HG03442 (cell line): ENCODE data around the gene TMPRSS15.

Experiments
- ATAC-seq: cut with Tn5 transposase; IDR thresholded peaks from one replicate; pipeline ENCODE4 v1.9.1; 2021; ENCODE audit warnings: mild to moderate bottlenecking, moderate library complexity; ENCODE audit not compliant: unreplicated experiment

Gene TMPRSS15

DNA sequence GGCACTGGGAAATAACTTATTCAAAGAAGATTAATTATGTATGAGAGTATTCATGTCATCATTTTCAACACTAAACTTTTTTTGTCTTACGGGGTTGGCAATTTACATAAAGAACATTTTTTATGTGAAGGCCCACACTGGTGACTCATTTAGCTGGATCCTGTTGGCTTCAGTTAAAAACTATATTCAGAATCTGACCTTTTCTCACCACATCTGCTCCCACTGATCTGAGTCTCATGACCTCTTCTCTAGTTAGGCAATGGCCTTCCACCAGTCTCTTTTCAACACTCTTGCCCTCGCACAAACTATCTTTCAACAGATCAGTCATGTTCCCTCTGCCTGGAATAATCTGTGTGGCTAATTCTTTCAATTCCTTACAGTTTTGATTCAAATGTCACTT is 53.4 kb downstream of the TMPRSS15 start:
- no peak for ATAC-seq

DNA sequence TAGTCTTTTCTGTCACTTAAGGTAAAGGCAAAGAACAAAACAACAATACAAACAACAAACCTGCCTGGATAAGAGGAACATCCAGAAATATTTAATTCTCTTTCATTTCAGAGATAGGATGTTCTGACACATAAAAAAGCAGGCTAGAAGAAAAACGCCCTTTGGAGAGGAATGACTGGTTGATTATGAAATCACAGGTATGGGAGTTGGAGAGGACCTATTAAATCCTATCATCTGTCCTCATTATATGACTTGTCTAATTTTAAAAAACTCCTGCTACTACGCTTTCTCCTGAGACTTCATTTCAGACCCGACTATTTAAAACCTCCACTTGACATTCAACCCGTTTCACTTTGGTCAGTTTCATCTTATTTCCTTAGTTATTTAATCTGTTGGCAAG is 54.1 kb downstream of the TMPRSS15 start:
- ATAC-seq, result no peak

DNA sequence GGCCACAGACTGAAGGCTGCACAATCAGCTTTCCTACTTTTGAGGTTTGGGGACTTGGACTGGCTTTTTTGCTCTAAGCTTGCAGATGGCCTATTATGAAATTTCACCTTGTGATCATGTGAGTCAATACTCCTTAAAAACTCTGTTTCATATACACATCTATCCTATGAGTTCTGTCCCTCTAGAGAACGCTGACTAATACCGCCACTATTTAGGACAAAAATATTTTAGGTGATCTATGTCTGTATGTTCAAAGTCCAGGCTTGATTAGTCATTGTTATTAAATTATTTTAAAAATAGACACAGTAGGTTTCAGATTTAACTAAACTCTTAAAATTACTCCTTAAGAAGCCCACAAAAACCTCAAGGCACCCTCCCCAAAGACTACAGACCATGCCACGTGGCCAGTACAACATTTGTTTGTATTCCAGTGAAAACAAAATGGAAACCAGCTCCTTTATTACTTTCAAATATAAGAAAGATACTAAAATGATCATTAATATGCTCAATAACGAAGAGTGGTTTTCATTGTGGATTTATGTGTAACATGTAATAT is 63.1 kb downstream of the TMPRSS15 start:
- ATAC-seq, result no peak

DNA sequence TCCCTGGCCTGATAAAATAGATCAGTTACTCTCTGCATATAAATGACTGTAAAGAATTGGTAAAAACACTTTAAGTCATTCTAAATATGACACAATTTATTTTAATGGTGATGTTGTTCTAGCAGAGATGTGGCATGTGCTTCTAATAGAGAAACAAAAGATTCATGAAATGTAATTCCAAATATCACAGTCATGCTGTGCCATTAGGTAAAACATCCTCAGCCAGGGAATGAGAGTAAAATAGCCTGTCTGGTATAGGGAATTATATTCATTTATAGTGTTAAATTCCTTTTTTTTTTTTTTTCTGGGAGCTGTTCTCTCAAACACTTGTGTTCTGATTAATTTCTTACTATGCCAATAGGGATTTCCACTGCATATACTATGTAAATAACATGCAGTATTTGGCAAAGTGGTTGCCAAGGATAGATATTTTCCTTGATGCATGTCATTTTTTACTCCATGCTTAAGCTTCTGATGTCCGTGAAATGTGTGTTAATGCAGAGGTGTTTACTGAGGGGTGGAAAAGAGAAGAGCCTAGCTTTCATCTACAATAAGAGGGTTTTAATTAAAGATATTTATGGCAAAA is 67.8 kb downstream of the TMPRSS15 start:
- ATAC-seq, result no peak

DNA sequence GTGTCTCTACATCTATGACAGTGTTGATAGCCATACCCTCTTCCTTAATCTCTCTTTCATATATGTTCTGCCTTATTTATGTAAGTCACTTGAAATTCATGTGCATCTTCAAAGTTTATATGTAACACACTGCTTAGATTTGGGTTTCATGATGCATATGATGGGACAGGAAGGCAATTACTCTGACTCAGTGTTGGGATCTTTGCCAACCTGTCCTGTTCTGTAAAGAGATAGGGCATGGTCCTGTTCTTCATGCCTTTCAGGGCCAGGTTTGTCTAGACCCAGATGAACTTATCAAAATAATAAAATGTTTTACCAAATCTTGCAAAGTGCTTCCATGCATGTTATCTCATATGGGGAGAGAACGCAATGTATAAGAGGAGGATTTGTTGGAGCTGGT is 69.5 kb downstream of the TMPRSS15 start:
- no peak for ATAC-seq

DNA sequence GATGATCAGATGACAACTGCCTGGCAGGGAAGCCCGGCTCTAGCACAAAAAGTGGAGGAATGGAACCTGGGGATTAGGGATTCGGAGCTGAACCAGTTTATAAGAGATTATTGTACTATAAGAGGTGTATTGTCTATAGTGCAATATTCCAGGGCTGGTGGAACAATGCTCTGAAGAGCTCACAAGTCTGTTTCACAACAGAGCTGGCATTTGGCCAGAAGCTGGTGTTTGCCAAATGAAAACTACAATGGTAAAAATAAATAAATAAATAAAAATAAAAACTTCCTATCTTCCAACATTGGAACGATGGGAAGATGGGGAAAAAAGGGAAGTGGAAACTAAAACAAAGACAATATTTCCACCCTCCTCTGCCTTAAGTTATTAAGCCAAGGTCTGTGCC is 85.4 kb downstream of the TMPRSS15 start:
- ATAC-seq, result no peak

DNA sequence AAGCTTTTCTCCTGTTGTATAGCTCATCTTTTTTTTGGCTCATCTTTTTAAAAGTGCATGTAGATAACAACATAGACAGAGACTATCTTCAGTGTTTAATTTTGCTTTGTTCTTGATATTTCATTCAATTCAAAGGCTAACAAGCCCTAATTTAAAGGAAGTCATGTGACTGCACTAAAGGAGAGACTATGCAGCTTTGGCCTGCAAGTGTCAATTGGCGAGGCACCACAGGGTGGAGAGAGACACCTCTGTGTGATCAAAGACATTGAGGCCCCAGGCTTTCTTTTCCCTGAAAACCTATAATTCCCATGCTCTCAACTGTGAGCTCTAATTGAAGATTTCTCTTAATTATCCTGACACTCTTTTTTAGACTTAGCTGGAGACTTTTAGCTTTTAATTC is 105.4 kb downstream of the TMPRSS15 start:
- ATAC-seq, result no peak

DNA sequence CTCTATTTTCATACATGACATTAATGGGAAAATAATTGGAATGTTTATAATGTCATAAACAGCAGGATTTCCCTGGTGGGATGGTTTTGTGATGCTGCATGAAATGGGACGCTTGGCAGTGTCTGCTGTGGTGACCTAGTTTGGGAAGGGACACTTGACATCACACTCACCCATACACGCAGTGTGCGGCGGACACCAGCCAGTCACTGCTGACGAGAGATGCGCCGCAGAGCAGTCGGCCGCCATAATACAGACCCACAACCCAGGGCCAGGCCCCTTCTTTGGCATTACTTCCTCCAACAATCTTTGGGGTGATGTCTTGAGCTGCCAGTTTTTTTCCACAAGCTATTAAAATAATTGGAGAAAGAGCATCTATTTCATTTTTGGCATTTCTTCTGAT is 109.5 kb downstream of the TMPRSS15 start:
- no peak for ATAC-seq

DNA sequence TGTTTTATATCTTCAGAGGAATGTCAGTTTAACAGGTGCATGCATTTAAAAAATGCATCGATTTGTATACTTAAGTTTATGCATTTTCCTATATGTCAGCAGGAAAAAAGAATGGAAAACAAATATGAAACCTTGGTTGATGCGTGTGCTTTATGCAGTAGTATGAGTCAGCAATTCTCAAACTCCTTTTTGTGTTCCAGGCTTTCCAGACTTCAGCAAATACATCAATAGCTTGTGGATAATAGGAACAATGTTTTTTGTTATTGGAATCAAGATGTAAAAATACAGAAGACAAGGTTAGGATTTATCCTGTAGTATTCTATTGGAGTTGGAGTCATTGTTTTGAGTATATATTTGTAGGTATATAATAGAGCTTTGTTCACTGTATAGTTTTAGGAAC is 113.7 kb downstream of the TMPRSS15 start:
- ATAC-seq, result no peak

DNA sequence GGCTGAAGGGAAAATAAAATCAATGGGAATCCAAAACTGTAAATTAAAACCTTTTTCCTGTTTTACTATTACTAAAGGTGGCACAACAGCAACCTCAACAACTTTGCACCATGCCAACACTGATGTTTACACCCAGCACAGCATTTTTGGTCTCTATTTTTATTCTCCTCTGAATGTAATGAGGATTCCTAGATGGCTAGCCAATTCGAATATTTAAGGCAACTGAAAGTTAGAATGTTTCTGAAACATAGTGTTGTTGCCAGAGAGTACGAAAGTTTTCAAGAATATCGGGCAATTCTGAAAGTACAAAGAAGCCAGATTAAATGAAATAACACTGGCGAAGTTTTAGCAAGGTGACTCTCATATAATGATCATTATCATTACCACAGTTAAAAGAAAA is 118.2 kb downstream of the TMPRSS15 start:
- no peak for ATAC-seq

DNA sequence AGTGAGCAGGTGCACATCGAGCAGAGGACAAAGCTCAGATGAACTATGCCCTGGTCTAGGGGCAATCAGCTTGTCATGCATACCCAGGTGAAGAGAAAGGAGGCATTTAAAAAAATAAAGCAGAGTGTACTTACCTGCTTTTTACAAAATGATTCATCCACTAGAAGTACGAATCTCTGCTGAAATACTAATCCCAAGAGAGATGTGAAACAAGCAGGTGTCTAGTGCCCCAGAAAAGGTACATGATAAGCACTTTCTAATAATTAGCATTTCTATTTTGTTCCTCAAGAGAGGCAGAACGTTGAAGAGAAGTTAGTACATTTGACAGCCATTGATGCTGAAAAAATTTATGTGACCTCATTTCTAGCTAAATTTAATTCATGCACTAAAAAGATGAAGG is 127.8 kb downstream of the TMPRSS15 start:
- no peak for ATAC-seq

DNA sequence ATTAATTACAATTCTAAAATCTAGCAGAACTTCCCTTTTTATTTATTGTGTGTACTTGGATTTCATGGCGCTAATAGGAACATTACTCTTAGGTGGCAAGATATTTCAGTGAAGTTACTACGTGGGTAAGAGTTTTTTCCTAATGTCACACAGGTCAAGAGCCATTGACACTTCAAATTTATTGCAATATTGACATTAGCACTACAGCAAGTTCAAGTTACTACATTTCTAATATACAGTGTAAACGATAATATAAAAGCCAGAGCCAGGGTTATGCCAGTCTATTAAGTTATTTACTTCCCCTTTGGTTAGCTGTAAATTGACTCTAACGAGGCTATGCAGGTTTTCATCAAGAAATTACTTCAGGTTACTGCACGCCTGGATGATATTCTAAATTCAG is 129.2 kb downstream of the TMPRSS15 start:
- ATAC-seq, result no peak

DNA sequence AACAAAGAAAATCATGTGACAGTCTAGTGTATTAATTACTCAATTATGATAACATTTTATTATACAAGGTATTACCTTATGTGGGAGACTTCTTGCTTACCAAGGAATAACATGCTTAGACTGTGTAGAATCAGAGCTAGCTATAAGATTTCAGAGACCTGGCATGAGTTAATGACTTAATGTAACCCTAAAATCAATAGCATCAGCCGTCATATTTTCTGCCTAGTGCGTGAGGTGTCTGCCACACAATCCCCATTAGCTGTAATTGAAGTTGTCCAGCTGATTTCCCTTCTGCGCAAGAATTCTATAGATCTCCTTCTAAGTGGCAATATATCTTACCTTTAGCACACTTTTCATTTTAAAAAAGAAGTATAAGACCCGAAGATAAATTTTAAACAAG is 130.2 kb downstream of the TMPRSS15 start:
- no peak for ATAC-seq

DNA sequence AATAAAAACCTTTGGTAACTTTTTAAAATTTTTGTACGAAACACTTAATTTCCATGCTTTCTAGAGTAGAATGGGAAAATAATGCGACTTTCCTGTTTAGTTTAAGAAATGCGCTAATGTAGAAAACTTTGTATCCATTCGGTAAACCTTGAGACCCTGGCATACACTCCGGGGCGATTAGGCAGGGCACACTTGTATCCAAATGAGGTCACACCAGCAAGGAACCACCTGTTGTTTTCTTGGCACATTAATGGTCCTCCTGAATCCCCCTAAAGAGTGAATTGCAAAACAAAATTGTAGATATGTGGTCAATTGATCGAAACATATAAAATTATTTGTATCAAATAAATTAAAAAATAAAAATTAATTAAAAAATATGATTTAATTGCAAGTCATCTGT is 133.7 kb downstream of the TMPRSS15 start:
- no peak for ATAC-seq

DNA sequence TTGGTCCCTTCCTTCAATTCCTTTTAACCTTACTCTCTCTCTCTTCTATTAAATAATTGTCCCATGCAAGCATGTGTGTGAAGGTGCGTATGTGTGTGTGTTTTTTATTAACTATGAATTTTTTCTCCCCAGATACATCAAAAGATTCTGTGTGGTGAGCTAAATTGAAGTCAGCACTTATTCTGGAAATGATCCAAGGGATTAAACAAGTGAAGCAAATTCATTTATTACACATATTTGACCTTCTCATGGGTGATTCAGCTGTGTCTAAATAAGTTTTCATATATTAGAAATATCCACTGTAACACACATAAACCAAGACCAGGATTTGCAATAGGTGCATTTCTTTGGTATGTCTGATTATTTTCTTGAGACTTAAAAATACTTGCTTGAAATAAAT is 134.7 kb downstream of the TMPRSS15 start:
- ATAC-seq, result no peak

DNA sequence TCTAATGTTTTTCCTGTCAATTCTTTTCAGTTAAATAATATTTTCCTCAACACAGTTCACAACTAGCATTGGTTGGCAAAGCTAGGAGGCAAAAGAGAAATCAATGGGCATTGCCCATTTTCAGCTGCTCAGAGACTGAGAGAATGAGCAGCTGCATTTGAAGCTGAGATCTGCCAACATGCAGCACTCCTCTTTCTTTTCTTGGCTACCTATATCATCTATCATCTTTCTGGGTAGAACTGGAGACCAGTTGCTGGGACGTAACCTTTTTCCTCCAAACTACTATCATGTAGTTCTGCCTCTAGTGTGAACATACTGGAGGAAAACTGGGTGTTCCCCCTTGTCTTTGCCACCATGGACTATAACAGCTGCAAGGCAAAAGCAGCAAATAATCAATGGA is 136.1 kb downstream of the TMPRSS15 start:
- ATAC-seq, result no peak

DNA sequence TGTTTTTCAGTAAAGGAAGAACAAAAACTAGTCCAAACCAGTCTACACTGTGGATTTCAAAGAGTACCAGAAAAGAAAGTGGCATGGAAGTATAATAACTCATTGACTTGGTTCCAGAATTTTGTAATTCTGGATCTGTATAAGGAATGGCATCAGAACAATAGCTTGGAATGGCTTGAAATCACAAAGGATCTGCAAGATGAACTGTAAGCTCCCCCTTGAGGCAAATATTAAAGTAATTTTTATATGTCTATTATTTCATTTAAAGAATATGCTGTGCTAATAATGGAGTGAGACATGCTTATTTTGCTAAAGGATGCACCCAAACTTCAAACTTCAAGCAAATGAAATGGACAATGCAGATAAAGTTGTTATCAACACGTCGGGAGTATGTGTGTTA is 137.6 kb downstream of the TMPRSS15 start:
- ATAC-seq, result no peak

DNA sequence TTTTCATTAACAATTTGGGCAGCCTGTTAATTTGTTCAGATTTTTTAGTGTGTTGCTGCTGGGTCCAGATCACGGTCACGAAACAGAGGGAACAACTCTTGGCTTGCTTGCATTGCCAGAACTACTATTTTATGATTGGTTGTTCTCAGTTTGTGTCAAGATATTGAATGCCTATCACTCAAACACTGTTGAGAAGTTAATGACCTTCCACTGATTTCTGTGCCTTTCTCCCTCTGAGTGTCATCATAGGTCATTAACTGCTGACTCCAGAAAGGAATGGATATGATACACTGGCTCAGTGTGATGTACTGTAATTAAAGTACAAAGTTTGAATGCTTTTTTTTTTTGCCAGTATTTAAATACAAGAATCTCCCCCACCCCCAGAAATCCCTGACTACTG is 149.8 kb downstream of the TMPRSS15 start:
- ATAC-seq, result no peak

DNA sequence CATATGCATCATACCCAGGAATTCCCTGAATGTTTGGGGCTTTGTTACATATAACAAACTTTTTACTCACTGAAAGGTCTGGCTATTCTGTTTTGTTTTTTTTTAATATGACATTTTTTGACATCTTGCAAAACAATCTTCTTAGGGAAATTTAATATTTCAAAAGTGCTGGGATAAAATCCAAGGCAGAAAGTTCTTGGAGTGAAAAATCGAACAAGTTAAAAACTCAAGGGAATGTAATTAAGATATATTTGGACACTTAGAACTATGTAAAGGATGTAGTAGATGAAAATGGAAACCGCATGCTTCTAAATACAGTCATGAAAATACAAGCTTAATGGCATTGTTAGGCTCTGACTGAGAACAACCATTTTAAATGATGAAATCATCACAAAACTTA is 150.4 kb downstream of the TMPRSS15 start:
- ATAC-seq, result no peak

DNA sequence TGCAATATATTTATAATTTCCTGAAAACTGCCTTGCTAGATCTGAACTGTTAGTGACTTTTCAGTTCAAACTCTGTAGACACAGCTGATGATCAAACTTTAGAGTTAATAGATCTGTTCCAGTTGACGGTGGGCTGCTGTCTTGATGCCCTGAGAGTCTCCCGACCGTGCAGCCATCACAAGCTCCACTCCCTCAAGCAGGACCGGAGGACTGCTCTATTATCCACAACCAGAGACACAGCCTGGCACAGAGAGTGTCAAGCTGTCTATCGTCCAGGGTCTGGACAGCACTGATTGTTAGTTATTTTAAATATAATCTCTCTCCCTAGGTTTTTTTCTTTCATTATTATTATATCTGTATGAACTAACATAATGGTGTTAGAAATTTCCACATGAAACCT is 150.9 kb downstream of the TMPRSS15 start:
- ATAC-seq, result no peak

DNA sequence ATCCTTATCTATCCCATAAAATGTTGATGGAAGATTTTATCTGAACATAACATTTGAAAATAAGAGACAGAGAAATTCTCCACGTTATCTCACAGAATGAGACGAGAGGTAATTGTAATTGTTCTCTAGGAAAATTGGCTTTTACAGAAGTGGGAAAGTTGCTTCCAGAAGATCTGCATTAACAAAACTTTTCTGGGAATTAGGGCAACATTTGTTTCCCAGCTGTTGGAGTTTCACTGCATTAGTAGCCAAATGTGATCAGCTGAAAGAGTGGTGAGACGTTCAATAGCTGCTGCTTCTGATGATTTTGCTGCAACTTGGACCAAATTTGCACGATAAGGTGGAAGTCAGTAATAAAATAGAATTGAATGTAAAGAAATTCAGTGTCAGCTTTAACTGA is 151.3 kb downstream of the TMPRSS15 start:
- ATAC-seq, result no peak

DNA sequence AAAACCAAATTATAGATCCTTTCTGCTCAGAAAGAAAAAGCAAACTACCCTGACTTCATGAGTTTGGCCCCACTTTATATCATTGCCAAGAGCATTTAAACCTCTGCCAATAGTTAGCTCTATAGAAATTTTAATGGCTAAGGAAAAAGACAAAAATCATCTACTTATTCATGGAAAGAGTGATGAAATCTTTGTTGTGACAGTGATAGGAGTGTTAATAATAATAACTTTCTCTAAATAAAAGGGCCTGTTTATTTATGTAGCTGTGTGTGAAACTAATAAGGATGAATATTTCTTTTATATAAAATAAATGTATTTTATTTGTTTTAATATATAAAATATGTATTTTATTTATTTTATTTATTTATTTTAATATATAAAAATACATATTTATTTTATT is 152.5 kb downstream of the TMPRSS15 start:
- no peak for ATAC-seq

DNA sequence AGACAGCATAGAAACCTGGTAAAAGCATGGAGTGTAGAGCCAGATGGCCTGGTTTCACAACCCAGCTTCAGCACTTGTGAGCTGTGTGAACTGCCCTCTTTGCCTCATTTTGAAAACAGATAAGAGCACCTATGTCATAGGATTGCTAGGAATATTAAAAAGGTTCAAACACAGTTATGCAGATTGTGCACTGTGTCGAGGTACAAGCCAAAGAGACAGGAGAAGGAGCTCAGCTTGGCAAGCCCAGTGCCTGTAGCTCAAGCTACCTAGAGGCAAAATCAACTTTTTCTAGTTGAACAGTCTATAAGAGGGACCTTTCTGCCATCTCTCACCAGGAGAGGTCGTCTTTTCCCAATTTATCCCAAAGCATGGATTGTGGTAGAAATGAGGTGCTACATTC is 153.9 kb downstream of the TMPRSS15 start:
- ATAC-seq, result no peak
